HG02763 (cell line): ENCODE measurements around the gene SLC2A4RG.
"Not testable (repeated sequence)": the region's sequence is repeated elsewhere in the genome, so short reads cannot be mapped to it uniquely, and the experiment has no call there.

Experiments
- ATAC-seq: cut with Tn5 transposase; IDR thresholded peaks from one replicate; pipeline ENCODE4 v1.9.1; 2021; ENCODE audit warnings: mild to moderate bottlenecking, moderate library complexity; ENCODE audit not compliant: unreplicated experiment

SLC2A4RG gene

DNA sequence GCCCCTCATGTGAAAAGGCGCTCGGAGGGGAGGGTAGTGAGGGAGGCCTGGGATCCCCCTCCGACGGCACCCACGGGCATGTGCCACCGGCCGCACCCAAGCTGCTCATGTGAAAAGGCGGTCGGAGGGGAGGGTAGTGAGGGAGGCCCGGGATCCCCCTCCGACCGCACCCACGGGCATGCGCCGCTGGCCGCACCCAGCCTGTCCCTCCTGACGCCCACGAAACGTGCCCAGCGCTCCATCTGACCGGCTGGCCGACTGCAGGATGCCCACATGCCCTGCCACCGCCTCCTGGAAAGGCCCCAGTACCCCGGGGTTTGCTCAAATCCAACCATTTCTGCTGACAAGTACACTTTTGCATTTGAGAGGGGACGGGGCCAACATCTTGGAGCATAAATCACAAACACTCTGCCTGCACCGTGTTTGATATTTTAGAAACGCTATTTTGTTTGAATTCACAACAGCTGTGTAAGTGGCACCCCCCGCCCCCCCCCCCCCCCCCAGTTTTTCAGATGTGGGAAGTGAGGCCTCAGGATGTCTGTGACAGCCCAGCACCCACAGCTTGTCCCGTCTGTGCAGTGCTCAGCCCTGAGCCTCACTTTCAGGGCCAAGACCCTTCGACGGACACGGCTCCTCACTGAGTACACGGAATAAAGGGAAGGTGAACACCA, 34.1 kb downstream of the SLC2A4RG start:
- no peak for ATAC-seq

DNA sequence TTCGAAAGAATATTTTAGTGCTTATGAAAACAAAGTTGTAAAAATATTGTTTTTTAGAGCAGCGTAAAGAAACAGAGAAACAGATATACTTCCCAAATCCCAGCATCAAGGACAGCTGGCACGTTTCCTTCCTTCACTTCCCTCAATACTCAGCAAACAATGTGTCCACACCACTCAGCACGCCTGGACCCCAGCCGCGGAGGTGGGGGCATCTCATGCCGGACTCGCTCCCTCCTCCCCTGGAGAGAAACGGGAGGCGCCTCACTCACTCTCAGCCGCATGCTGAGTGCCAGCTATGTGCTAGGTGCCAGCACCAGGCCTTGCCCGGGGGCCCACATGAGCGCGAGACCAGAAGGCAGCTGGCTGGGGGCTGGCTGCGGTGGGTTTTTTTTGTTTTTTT, 34.7 kb downstream of the SLC2A4RG start:
- ATAC-seq, result no peak

DNA sequence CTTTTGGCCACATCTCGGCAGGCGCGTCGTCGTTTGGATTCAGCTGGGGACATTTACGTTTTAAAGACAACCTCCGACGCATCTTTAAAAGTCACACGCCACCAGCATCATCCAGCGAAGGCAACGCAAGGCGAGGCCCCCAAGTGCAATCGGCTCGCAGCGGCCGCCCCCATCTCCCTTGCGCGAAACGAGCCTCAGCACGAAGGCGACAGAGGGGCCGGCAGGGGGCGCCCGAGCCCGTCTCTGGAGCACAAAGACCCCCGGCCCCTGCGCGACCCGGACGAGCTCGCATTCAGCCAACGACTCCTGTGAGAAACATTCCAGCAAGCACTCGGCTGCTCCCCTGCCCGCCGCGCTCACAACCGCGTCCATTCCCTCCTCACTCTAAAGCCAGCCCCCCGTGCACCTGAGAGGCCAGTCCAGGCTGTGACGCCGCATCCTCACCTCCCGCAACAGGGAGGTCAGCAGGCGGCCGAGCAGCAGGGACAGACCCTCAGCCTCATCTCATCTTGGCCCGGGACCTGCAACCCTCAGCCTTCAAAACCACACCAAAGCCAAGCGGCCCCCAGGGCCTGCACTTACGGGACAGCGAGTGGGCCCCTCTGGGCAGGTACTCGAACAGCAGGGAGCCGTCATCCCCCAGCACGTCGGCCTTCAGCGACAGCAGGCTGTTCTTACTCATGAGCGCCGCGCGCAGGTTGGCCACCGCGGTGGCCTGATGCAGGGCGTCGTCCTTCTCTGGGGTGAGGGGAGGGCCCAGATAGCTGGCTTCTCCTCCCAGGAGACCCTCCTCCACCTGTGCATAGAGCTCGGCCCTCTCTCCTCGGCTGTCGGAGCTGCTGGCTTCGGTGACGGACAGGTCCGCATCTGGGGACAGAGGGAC, 35.8 kb downstream of the SLC2A4RG start:
- no peak for ATAC-seq

DNA sequence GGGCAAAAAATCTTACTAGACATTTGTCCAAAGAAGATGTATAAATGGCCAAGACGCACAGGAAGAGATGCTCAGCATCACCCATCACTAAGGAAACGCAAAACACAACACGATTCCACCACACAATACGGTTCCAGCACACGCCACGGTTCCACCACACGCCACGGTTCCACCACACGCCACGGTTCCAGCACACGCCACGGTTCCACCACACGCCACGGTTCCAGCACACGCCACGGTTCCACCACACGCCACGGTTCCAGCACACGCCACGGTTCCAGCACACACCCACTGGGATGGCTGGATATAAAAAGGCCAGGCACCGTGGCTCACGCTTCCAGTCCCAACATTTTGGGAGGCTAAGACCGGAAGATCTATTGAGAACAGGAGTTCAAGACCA, 37.3 kb downstream of the SLC2A4RG start:
- not testable (repeated sequence) for ATAC-seq

DNA sequence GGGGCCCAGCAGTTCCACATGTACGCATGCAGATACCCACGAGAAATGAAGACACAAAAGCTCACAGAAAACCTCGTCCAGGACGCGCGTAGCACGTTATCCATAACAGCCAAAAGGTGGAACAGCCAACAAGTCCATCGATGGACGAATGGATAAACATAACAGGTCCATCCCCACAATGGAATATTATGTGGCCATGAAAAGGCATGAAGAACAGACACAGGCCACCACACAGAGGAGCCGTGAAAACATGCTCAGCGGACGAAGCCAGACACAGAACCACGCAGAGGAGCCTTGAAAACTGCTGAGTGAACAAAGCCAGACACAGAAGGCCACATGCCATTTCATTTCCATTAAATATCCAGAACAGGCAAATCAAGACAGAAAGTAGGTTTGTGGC, 38.0 kb downstream of the SLC2A4RG start:
- ATAC-seq, result no peak

DNA sequence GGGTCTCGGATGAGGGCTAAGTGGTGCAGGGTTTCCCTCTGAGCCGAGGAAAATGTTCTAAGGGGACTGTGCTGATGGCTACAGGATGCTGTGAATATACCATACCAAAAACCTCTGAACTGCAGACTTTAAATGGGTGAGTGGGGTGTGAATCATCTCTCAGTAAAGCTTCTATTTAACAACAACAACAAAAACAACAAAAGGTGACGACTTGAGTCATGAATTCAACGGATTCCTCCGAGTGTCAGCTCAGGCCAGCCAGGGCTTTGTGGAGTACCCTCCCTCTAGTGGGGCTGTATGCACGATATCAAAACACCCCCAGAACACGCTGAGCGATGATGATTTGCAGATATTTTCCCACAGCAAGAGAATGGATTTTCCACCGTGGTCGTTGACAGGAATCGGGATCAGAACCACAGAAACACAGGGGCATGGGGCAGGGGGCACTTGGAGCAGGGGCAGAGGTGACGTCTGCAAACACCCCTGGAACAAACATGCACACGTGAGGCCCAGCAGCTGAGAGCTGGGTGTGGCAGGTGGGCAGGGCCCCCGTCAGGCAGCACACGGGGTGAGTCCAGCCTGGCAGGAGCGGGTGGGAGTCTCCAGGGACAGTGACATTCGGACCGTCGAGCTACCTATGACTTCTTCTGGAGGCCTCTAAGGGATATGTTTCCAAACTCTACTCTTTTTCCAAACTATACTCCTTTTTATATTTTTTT, 38.6 kb downstream of the SLC2A4RG start:
- ATAC-seq, result no peak

DNA sequence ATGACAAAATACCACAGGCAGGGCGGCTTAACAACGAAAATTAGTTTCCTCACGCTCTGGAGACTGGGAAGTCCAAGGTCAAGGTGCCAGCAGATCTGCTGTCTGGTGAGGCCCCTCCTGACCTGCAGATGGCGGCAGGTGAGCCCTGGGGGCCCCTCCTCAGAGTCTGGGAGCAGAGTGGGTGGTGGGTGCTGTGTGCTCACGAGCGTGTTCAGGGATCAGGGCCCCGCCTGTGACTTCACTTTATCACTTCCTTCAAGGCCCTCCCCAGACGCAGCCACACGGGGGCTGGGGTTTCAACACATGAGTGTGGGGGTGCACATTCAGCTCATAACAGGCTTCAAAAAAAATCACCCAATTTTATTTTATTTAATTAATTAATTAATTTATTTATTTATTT, 39.3 kb downstream of the SLC2A4RG start:
- ATAC-seq, result no peak

DNA sequence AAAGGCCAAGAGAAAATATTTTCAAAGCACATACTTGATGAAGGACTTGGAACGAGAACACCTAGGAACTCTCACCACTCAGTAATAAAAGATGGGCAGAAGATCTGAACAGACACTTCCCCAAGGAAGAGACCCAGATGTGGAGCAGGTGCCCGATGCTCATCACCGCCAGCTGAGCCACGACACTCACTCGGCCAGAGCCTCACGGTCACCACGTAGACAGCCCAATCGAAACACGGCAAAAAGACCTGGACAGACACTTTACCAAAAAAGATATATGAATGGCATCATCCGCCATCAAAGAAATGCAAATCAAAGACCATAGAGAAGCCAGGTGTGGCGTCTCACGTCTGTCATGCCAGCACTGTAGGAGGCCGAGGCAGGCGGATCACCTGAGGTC, 41.6 kb downstream of the SLC2A4RG start:
- ATAC-seq, result no peak

DNA sequence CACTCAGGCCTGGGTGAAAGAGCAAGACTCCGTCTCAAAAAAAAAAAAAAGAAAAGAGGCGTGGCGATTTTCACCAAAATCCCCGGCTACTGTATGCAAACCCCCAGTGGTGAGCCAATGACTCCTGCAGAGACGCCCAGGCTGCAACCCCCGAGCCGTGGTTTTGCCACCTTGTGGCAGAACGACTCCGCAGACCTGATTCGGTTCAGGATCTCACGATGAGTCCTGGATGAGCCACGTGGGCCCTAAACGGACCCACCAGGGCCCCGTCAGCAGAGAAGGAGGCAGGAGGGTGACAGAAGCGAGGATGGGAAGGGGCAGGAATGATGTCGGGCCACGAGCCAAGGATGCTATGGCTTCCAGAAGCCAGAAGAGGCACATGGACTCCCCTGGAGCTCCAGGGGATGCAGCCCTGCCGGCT, 42.5 kb downstream of the SLC2A4RG start:
- ATAC-seq, result no peak

DNA sequence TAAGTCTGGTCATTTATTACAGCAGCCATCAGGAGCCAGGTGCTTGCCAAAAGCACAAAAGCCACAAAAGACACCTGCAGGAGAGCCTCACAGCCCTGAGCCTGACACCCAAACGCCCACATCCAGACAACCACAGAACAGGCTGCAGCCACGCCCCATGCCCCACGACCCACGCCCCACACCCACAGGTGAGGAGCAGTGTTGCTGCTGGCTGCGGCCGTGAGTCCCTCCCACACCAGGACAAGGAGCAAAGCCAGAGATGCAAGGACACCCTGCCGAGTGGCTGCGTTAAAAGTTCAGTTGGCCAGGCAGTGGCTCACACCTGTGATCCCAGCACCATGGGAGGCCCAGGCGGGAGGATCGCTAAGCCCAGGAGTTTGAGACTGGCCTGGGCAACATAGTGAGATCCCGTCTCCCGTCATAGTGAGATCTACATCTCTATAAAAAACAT, 43.0 kb downstream of the SLC2A4RG start:
- ATAC-seq, result no peak

DNA sequence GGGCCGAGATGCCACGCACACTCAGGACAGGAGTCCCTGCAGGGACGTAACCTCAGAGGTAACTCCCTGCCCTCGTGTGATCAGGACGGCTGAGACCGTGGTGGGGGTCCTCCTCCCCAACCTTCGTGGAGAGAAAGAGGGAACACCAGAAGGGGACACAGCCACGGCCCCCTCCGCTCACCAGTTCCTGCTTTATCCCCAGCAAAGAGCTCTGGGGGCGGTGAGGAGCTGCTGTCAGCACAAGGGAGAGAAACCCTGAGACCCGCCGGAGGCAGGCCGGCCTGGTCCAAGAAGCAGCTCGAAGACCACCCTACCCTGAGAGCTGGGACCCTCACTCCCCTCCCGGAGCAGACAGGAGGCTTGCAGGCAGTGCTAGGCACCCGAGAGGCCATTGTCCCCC, 44.4 kb downstream of the SLC2A4RG start:
- ATAC-seq, result no peak

DNA sequence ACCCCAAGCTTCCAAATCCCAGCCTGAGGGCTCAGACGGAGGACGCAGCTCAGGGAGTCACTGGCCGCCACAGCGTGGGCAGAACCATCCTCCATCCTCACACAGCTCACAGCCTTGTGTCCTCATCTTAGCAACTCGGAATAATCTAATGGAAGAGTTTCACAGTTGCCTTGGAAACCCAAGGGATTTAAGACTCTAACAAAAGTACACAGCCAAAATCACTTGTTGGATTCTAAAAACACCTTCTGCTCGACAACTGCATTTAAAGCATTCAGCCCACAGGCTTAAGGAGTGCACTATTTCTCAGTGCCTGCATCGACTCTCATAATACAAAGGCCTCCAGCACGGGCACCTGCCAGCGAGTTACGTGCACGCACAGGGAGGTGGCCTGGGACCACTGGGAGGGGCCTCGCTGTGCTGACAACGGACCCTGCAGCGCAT, 46.1 kb downstream of the SLC2A4RG start:
- ATAC-seq, result no peak

DNA sequence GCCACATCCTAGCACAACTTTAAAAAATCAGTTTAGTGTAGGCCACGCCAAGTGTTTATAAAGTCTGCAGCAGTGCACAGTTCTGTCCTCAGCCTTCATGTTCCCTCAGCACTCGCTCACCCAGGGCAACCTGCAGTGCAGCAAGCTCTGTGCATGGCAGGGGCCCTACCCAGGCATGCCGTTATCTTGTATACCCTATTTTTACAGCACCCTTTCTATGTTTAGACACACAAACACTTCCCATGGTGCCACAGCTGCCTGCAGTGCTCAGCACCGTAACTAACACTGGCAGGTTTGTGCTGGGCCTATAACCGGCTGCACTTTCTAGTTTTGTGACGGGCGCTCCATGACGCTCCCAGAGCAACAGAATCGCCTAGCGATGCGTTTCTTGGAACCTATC, 47.7 kb downstream of the SLC2A4RG start:
- ATAC-seq, result no peak

DNA sequence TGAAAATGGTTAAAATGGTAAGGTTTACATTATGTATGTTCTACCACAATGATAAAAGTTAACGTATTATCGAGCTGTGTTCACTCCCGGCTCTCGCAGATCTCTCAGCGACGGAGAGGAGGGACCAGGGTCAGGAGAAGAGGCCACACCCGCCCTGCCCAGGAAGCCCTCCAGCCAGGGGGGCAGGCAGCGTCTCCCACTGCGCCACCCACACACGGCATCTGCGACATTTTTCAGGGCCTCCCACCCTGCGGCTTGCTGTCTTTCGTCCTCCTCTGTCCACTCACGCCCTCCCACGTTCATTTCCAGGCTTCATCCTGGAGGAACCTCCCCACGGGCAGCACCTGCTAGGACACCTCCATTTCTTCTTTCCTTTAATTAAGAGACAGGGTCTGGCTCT, 48.2 kb downstream of the SLC2A4RG start:
- no peak for ATAC-seq

DNA sequence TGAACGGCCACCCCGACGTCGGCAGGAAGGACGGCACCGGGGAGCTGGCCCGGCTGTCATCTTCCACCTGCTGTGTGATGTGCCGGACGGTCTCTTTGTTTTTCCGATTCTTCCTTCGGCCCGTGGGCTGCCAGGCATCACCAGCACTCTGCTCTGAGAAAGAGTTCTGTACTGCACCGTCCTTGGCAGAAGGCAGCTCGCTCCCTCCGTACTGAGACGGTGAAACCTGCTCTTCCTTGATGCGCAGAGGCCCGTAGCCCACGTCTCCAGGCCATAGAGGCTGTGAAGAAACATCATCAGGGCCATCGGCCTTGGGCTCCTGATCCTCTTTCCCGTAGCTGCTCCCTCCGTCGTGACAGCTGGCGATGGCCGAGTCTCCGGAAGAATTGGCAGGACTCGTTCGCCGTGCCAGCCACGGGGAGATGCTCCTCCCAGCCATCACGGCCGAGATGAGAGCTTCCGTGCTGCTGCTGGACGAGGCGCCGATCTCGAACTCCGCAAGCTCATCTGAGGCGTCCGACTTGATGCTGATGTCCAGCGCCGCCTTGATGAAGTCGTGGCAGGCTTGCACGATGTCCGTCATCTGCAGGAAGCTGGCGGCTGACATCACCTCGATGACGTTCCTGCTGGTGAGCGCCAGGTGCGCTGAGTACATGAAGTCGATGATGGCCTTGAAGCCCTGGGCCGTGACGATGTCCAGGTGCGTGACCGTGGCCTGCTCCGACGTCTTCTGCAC, 50.4 kb downstream of the SLC2A4RG start:
- no peak for ATAC-seq

DNA sequence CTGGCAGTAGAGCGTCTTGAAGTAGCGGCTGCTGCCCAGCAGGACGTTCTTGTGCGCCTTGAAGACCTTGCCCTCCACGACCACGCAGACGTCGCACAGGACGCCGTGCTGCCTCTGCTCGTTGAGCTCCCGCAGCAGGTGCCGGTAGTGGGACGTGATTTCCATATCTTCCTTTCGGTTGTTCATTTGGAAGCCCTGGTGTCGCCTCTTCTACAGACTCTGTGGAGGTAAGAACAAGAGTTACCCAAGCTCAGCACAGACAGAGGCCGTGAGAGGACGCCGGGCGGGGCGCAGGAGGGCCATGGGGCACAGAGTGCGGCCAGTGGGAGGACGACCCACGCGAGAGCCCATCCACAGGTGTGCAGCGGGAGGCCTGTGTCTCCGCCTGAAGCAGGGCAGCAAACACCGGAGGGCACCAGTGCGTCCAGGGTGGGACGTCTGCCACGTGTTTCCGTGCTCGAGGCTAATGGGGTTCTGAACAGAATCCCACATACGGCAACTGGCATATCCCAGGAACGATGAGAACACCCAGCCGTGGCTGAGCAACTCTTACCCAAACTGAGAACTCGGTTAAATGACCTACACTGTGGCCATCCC, 51.1 kb downstream of the SLC2A4RG start:
- ATAC-seq, result no peak

DNA sequence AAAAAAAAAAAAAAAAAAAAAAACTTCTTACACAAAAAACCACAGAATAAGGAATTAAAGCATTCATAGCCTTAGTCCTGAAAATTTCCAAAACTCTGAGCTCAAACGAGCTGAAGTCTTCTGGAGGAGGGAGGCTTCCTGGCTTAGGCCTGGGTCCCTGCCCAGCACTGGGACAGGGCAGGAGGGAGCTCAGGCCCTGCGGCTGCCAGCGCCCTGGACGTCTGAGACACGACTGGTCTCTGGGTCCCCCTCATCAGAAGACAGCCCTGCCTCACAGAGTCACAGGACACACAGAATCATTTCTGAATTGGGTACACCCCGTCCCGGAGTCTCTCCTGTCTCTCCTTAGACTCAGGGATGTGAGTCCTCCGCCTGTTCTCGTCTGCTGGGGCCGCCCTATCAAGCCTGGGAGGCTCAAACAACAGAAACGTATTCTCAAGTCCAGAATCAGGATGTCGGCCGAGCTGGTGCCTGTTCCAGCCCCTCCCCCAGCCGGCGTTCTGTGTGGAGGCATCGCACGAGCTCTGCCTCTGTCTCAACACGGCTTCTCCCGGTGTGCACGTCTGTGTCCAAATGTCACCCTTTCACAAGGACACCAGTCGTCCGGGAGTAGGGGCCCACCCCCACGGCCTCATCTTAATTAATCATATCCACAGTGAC, 52.1 kb downstream of the SLC2A4RG start:
- ATAC-seq, result no peak

DNA sequence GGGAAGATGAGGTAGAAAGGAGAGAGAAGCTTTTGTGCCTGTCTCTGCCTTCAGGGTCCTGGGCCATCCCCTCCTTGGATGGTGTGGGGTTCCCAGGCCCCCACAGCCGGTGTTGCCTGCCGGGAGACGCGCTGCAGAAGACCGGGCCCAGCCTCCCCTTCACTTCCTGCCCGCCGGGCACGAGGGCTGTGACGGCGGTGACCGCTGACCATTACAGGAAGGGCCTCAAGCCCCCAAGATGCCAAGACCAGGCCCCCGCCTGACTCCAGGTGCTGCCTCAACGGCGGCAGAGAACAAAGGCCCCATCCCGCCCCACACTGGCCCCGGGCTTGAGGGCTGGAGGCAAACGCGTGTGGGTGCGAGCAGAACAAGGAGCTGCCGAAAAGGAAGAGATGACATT, 53.3 kb downstream of the SLC2A4RG start:
- no peak for ATAC-seq
